ENCODE results near the gene ASXL1. TPM values are rescaled to one million over a fixed set of nuclear protein-coding genes. Genes with fewer than 3 reads are reported as not detected.
A peak's percentile ranks its signal among the peaks of the same experiment; 100 is the strongest.

Gene ASXL1
- total RNA-seq, 1 donor from 2014 or later: 136 TPM

DNA sequence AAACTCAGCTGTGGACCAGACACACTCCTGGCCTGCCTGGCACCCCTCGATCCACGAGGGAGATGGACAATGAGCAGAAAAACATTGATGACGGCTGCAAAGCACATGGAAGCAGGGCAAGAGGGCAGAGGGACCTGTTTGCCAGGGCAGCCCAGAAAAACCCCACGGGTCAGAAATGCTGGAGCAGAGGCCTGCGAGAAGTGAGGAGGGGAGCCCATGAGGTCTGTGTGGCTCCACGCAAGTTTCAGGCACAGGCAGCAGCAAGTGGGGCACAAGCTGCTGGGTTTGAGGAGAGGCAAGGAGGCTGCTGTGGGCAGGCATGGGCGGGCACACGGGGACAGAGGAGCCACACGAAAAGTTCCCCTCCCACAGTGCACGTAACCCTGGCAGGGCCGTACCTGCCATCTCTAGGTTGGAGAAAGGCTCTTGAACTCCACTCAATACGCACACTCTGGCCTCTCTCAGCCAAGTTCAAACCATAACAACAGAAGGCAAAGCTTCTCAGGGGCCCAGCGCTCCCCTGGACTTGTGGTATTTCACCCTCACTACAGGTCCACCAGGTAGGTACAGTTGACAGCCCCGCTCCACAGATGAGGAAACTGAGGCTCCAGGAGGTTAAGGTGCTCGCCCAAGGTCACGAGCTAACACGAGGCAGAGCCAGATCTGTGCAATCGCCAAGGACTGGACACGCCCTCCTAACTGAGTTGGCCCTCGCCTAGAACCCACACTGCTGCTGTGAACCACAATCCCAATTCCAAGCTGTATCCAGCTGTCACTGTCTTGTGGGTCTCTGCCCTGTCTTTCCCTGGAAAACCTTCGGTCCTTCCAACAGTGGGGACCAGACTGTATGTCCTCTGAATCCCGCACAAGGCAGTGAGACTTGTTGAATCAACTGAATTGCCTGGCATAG, 118.8 kb downstream of the ASXL1 start:
- Mint-ChIP-seq H3K27ac (no peak overlapping the region), H3K27me3 (ENCODE audit: insufficient read depth) (peaks cover 3% of the 10 kb centered on the region), H3K4me1 (ENCODE audit: low read depth) (peaks cover 5% of the 10 kb centered on the region), H3K9me3 (no peaks in the 10 kb centered on the region), H3K36me3 (ENCODE audit: low read depth) (peaks cover 2% of the 10 kb centered on the region), H3K4me3 (no peak overlapping the region)
- DNase-seq (ENCODE audit: low spot score): no peak
- intact Hi-C loops (cut with micrococcal nuclease): no loop called here

DNA sequence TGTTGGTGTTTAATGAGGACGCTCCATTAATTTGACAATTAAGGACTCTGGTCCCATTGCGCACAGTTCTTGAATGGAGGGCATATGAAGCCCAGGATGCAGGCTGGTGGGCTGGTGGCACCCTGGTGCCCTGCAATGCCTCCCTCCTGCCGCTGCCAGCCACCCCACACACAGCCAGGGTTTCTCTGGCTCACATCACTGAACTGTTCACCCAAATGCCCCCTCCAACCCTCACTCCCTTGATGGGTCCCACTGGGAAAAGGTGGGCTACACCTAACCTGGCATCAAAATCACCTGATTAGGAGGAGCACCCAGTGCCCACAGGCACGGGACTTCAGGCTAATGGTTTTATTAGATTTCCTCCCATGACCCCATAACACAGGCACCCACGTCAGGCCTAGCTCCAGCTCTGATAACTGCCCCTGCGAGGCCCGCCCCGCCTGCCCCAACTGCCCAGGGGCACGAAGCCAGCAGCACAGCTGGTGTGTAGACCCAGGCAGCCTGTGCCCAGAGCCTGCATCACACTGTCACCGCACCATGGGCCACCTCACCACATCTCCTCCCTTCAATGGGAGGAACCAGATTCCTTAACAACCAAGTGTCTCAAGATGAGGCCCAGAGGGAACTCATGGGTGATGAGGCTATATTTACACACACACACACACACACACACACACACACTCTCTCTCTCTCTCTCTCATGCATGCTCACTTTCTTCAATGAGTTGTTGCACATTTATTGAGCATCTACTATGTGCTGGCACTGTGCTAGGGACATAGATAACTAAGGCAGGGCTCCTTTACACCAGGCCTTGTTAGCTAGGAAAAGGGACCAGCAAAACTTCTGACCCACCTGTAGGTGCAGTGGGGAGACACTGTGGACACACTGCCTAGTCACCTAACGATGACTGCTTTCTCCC, 119.7 kb downstream of the ASXL1 start:
- peaks cover 3% of the 10 kb centered on the region for H3K27me3 Mint-ChIP-seq (ENCODE audit: insufficient read depth)
- no peak overlapping the region for H3K27ac Mint-ChIP-seq
- DNase-seq (ENCODE audit: low spot score): no peak
- no peak overlapping the region for H3K4me3 Mint-ChIP-seq
- intact Hi-C loops (cut with micrococcal nuclease): no loop called here
- no peaks in the 10 kb centered on the region for H3K9me3 Mint-ChIP-seq
- H3K4me1 Mint-ChIP-seq (ENCODE audit: low read depth): peaks cover 5% of the 10 kb centered on the region
- peaks cover 2% of the 10 kb centered on the region for H3K36me3 Mint-ChIP-seq (ENCODE audit: low read depth)

DNA sequence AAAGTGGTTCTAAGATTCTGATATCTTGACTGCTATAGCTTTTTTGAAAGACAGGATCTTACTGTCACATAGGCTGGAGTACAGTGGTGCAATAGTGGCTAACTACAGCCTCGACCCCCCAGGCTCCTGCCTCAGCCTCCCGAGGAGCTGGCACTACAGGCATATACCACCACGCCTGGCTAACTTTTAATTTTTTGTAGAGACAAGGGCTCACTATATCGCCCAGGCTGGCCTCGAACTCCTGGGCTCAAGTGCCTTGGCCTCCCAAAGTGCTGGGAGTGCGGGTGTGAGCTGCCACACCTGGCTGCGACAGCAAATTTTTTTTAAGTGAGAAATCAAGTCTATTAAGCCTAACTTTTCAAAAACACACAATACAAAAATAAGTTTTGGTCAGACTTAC, 120.4 kb downstream of the ASXL1 start:
- no peak overlapping the region for H3K27ac Mint-ChIP-seq

GRCh38 chr20:32479012-32479411, 120.9 kb downstream of the ASXL1 start:
- intact Hi-C loops (cut with micrococcal nuclease): no loop called here
- Mint-ChIP-seq H3K9me3 (no peaks in the 10 kb centered on the region), H3K4me1 (ENCODE audit: low read depth) (peaks cover 5% of the 10 kb centered on the region), H3K27ac (no peak overlapping the region), H3K4me3 (no peak overlapping the region), H3K36me3 (ENCODE audit: low read depth) (peaks cover 2% of the 10 kb centered on the region), H3K27me3 (ENCODE audit: insufficient read depth) (peaks cover 3% of the 10 kb centered on the region)
- no peak for DNase-seq (ENCODE audit: low spot score)

More for the DNA sequence above, 120.4 kb downstream of the ASXL1 start:
- Mint-ChIP-seq H3K4me3 (no peak overlapping the region), H3K4me1 (ENCODE audit: low read depth) (peaks cover 5% of the 10 kb centered on the region), H3K36me3 (ENCODE audit: low read depth) (peaks cover 2% of the 10 kb centered on the region), H3K9me3 (no peaks in the 10 kb centered on the region), H3K27me3 (ENCODE audit: insufficient read depth) (peaks cover 3% of the 10 kb centered on the region)
- intact Hi-C loops (cut with micrococcal nuclease): no loop called here
- no peak for DNase-seq (ENCODE audit: low spot score)

DNA sequence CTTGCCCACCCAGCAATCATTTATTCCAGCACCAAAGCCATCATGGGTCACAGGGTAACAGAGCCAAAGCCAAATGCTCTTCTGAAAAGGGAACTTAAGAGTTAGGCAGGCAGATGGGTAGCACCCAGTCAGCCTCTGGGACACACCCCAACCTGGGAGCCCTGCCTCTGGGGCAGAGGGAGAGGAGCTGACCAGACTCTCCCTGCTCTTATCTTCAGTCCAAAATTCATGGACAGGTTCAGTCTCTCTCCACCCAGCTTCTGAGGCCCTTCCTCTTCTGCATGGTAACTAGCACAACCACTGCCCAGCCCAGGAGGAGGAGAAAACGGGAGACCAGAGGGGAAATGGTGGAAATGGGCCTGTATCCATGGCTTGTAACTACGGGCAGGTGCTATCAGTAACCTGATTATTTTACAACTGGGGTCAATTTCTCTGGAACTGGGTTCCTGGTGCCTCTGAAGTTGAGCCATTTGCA, 121.6 kb downstream of the ASXL1 start:
- Mint-ChIP-seq H3K27ac (no peak overlapping the region), H3K36me3 (ENCODE audit: low read depth) (peaks cover 2% of the 10 kb centered on the region)
- intact Hi-C loops (cut with micrococcal nuclease): loop anchor here (10.0 kb wide), 1 partner anchor 325 kb away; no protein-coding TSS in a partner anchor

GRCh38 chr20:32480371-32481241, 122.5 kb downstream of the ASXL1 start:
- Mint-ChIP-seq H3K9me3 (no peaks in the 10 kb centered on the region), H3K27me3 (ENCODE audit: insufficient read depth) (peaks cover 8% of the 10 kb centered on the region), H3K36me3 (ENCODE audit: low read depth) (peaks cover 5% of the 10 kb centered on the region), H3K4me3 (no peak overlapping the region), H3K27ac (no peak overlapping the region), H3K4me1 (ENCODE audit: low read depth) (peaks cover 14% of the 10 kb centered on the region)
- intact Hi-C loops (cut with micrococcal nuclease): loop anchor here (10.0 kb wide), 1 partner anchor 326 kb away; no protein-coding TSS in a partner anchor
- DNase-seq (ENCODE audit: low spot score): no peak

More for the DNA sequence above, 121.6 kb downstream of the ASXL1 start:
- peaks cover 5% of the 10 kb centered on the region for H3K4me1 Mint-ChIP-seq (ENCODE audit: low read depth)
- no peak for DNase-seq (ENCODE audit: low spot score)
- H3K4me3 Mint-ChIP-seq: no peak overlapping the region
- H3K27me3 Mint-ChIP-seq (ENCODE audit: insufficient read depth): peaks cover 3% of the 10 kb centered on the region
- H3K9me3 Mint-ChIP-seq: no peaks in the 10 kb centered on the region

GRCh38 chr20:32481311-32482142, 123.4 kb downstream of the ASXL1 start:
- no peaks in the 10 kb centered on the region for H3K9me3 Mint-ChIP-seq
- H3K36me3 Mint-ChIP-seq (ENCODE audit: low read depth): peaks cover 4% of the 10 kb centered on the region
- peaks cover 20% of the 10 kb centered on the region for H3K4me1 Mint-ChIP-seq (ENCODE audit: low read depth)
- DNase-seq (ENCODE audit: low spot score): no peak
- H3K27ac Mint-ChIP-seq: no peak overlapping the region
- peak overlapping the region; percentile 56 for H3K4me3 Mint-ChIP-seq
- intact Hi-C loops (cut with micrococcal nuclease): loop anchor here (10.0 kb wide), 1 partner anchor 327 kb away; no protein-coding TSS in a partner anchor
- H3K27me3 Mint-ChIP-seq (ENCODE audit: insufficient read depth): peaks cover 8% of the 10 kb centered on the region

- H3K4me3 Mint-ChIP-seq: peak overlapping the region; percentile 56
- H3K27ac Mint-ChIP-seq: no peak overlapping the region
- H3K9me3 Mint-ChIP-seq: no peaks in the 10 kb centered on the region
- peaks cover 7% of the 10 kb centered on the region for H3K36me3 Mint-ChIP-seq (ENCODE audit: low read depth)
- H3K4me1 Mint-ChIP-seq (ENCODE audit: low read depth): peaks cover 21% of the 10 kb centered on the region
- peaks cover 8% of the 10 kb centered on the region for H3K27me3 Mint-ChIP-seq (ENCODE audit: insufficient read depth)
- intact Hi-C loops (cut with micrococcal nuclease): loop anchor here (10.0 kb wide), 1 partner anchor 327 kb away; no protein-coding TSS in a partner anchor
- DNase-seq (ENCODE audit: low spot score): no peak
Observed at GRCh38 chr20:32482143-32482441, 124.0 kb downstream of the ASXL1 start.

DNA sequence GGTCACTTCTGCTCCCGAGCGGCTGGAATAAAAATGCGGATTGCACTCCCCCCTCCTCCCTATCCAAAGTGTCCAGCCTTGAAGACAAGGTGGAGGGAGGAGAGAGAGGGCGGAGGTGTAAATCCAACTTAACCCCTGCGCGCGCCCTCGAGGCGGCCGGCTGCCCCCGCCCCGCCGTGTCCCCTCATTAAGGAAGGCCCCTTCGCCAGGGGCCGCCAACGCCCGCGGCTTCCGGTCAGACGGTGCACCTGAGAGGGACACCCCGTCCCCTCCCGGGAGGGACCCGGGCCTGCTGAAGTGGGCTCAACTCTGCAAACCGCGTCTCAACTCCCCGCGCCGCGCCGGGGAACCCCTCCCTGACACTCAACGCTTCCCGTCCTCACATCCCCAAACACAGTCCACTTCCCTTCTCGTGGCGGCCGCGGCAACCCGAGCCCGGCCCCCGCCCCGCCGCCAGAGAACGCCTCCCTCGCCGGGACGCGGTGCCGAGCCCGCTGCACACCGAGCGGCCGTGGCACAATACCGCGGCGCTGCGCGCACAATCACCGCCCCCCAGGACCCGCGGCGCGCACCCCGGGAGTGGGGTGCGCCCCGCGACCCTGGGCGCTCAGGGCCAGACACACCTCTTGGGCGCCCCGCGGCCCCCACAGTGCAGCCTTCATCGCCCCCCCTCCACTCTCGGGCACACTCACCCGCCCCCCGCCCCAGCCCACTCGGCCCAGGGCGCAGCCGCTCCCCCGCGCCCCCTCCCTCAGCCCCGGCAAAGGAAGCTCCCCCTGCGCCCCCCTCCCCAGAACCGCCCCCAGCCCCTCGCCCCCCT, 124.5 kb downstream of the ASXL1 start:
- intact Hi-C loops (cut with micrococcal nuclease): loop anchor here (10.0 kb wide), 1 partner anchor 328 kb away; no protein-coding TSS in a partner anchor
- H3K27me3 Mint-ChIP-seq (ENCODE audit: insufficient read depth): peaks cover 8% of the 10 kb centered on the region

GRCh38 chr20:32483351-32484224, 125.5 kb downstream of the ASXL1 start:
- Mint-ChIP-seq H3K27me3 (ENCODE audit: insufficient read depth) (peaks cover 8% of the 10 kb centered on the region), H3K4me3 (peak overlapping the region; percentile 81), H3K36me3 (ENCODE audit: low read depth) (peaks cover 7% of the 10 kb centered on the region), H3K27ac (peak overlapping the region; percentile 34), H3K4me1 (ENCODE audit: low read depth) (peaks cover 21% of the 10 kb centered on the region), H3K9me3 (no peaks in the 10 kb centered on the region)
- DNase-seq (ENCODE audit: low spot score): peak; percentile 30
- intact Hi-C loops (cut with micrococcal nuclease): loop anchor here (2.0 to 10.0 kb wide), 3 partner anchors 53 to 329 kb away; no protein-coding TSS in a partner anchor

More for the DNA sequence above, 124.5 kb downstream of the ASXL1 start:
- H3K27ac Mint-ChIP-seq: no peak overlapping the region
- H3K9me3 Mint-ChIP-seq: no peaks in the 10 kb centered on the region
- peak overlapping the region; percentile 69 for H3K4me3 Mint-ChIP-seq
- H3K36me3 Mint-ChIP-seq (ENCODE audit: low read depth): peaks cover 7% of the 10 kb centered on the region
- DNase-seq (ENCODE audit: low spot score): peak; percentile 17
- H3K4me1 Mint-ChIP-seq (ENCODE audit: low read depth): peaks cover 21% of the 10 kb centered on the region

Measured in activated T-helper 1 cell treated with anti-CD3 and anti-CD28 coated beads, Interleukin-12 subunit alpha, Interleukin-12 subunit beta, Interleukin-2, Interleukin-4 antibody, amounts not matched to agents 30 ng/mL and 10 ng/mL and 1 ng/mL, durations not matched to agents 14 hours and 24 hours and 36 hours (primary cell).